Measurements from ENCODE around the gene CNN2.

CNN2 gene

GRCh38 chr19:1081301-1082164 lies 55.1 kb downstream of the CNN2 start:
- DNase-seq (ENCODE audit: low read depth in 2 of 2), result no peak

- DNase-seq (ENCODE audit: low read depth in 2 of 2), result no peak
Observed at GRCh38 chr19:1082165-1082927, 55.9 kb downstream of the CNN2 start.

GRCh38 chr19:1082928-1083816 lies 56.8 kb downstream of the CNN2 start:
- DNase-seq (ENCODE audit: low read depth in 2 of 2), result no peak

GRCh38 chr19:1084024-1084868 lies 57.8 kb downstream of the CNN2 start:
- DNase-seq (ENCODE audit: low read depth in 2 of 2), result no peak

GRCh38 chr19:1085053-1085658 lies 58.7 kb downstream of the CNN2 start:
- no peak for DNase-seq (ENCODE audit: low read depth in 2 of 2)

- DNase-seq (ENCODE audit: low read depth in 2 of 2), result no peak
Observed at GRCh38 chr19:1085676-1086442, 59.5 kb downstream of the CNN2 start.

GRCh38 chr19:1086613-1087012 lies 60.2 kb downstream of the CNN2 start:
- DNase-seq (ENCODE audit: low read depth in 2 of 2), result no peak

- no peak for DNase-seq (ENCODE audit: low read depth in 2 of 2)
Observed at GRCh38 chr19:1087813-1088415, 61.5 kb downstream of the CNN2 start.

- DNase-seq (ENCODE audit: low read depth in 2 of 2), result no peak
Observed at GRCh38 chr19:1088416-1089010, 62.1 kb downstream of the CNN2 start.
